Ovary (tissue), 3 donors: ENCODE data around the gene DLK2.

Experiments used
- CTCF ChIP-seq, 3 donors: fragments of 450-650 bp in 2 of 3; fragments of 200-600 bp in 1 of 3; IDR thresholded peaks; one replicate each; pipeline versions ENCODE4 v1.5.1 to v1.8.0; 2016 to 2022; ENCODE audit warnings: antibody characterized with exemption in 3 of 3, mild to moderate bottlenecking in 1 of 3
- EP300 ChIP-seq: sonication (generic); formaldehyde crosslinking; IDR thresholded peaks from one replicate; pipeline ENCODE4 v1.6.1; 2017; ENCODE audit warnings: antibody characterized with exemption
- POLR2A ChIP-seq: fragments of 450-650 bp; IDR thresholded peaks from one replicate; pipeline ENCODE4 v1.6.1; 2017; ENCODE audit warnings: antibody characterized with exemption, mild to moderate bottlenecking, moderate library complexity
- donor health status: DM: no; HTN: no; CAD: no.

- TF ChIP-seq CTCF (IDR thresholded peaks at IDR 0.05): no peak
- TF ChIP-seq POLR2A: no peak
- no peak for TF ChIP-seq EP300
Measured at GRCh38 chr6:43494766-43495165, 39.4 kb upstream of the DLK2 start.
